Keratinocyte (primary cell): ENCODE results near the gene MYBBP1A.

Experiments used
- EZH2 ChIP-seq: IDR thresholded peaks from one replicate; pipeline ENCODE4 v1.6.1; 2012; ENCODE audit warnings: inconsistent platforms, mild to moderate bottlenecking, low read length, moderate library complexity
- TF ChIP-seq, protein P1 (sequence below), 3 experiments: IDR thresholded peaks in 1 of 3; conservative IDR thresholded peaks in 1 of 3; optimal IDR thresholded peaks in 1 of 3; 2 replicates in 2 of 3; 3 replicates in 1 of 3; pipeline versions ENCODE3 to v1.5.1; 2011; ENCODE audit warnings: low read length in 3 of 3, mild to moderate bottlenecking in 3 of 3, moderate library complexity in 2 of 3, control low read depth in 1 of 3, inconsistent platforms in 1 of 3; ENCODE audit not compliant: insufficient read depth in 2 of 3; ENCODE audit errors: extremely low read depth in 1 of 3

DNA sequence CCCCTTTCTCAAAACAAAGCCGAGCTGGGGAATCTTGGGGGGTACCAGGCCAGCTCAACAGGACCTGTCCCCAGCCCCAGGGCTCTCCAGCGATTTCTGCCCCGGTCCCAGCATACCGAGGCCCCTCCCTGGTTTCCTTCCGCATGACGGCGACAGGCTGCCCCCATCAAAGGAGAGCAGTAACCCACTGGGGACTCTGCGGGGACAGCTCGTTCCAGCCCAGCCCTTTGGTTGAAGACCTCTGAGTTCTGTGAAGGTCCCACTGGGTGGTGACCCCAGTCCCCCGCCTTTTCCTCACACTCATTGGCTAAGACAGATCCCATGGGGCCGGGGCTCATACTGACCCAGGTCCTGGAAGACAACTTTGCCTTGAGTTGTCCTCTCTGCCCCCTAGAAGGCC is 33.2 kb upstream of the MYBBP1A start:
- TF ChIP-seq, protein P1, sequence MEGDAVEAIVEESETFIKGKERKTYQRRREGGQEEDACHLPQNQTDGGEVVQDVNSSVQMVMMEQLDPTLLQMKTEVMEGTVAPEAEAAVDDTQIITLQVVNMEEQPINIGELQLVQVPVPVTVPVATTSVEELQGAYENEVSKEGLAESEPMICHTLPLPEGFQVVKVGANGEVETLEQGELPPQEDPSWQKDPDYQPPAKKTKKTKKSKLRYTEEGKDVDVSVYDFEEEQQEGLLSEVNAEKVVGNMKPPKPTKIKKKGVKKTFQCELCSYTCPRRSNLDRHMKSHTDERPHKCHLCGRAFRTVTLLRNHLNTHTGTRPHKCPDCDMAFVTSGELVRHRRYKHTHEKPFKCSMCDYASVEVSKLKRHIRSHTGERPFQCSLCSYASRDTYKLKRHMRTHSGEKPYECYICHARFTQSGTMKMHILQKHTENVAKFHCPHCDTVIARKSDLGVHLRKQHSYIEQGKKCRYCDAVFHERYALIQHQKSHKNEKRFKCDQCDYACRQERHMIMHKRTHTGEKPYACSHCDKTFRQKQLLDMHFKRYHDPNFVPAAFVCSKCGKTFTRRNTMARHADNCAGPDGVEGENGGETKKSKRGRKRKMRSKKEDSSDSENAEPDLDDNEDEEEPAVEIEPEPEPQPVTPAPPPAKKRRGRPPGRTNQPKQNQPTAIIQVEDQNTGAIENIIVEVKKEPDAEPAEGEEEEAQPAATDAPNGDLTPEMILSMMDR (optimal IDR thresholded peaks at IDR 0.05 in 1 of 3, IDR thresholded peaks at IDR 0.05 in 1 of 3, conservative IDR thresholded peaks at IDR 0.05 in 1 of 3; ENCODE audit: extremely low read depth in 1 of 3, insufficient read depth in 2 of 3, low read length in 3 of 3): no peak
- no peak for TF ChIP-seq EZH2
